ENCODE results near the gene SOX5. TPM values are rescaled to one million over a fixed set of nuclear protein-coding genes. Genes with fewer than 3 reads are reported as not detected.

SOX5 gene
- total RNA-seq, 1 donor from 2014 or later, result 21.1 TPM

DNA sequence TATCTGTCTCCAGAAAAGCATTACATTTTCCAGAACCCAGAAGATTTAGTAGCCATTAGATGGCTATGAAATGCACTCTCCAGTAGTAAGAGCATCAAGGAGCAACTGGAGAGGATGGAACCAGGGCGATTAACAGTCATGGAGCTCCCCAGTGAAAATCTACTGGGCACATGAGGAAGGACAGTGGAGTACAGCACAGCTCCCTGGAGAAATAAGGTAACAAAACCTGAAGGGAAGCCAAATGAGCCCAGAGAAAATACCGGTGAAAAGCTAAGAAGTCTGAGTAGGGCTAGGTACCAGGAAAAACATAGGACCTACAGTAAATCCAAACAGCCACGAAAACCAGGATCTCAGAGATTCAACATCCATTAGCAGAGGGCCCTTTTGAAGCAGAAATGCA, 21.6 kb downstream of the SOX5 start:
- H3K27me3 ChIP-seq, result no peaks in the 10 kb centered on the region
- DNase-seq (ENCODE audit: extremely low spot score in 2 of 2), result no peak
- intact Hi-C loops (cut with DNase I), result no loop called here
- no peaks in the 10 kb centered on the region for H3K36me3 ChIP-seq
- no peak for TF ChIP-seq POLR2AphosphoS5 (IDR thresholded peaks at IDR 0.05; ENCODE audit: insufficient read depth in 1 of 2, low read depth in 1 of 2)
- TF ChIP-seq POLR2A (IDR thresholded peaks at IDR 0.05), result no peak
- TF ChIP-seq, protein P1, sequence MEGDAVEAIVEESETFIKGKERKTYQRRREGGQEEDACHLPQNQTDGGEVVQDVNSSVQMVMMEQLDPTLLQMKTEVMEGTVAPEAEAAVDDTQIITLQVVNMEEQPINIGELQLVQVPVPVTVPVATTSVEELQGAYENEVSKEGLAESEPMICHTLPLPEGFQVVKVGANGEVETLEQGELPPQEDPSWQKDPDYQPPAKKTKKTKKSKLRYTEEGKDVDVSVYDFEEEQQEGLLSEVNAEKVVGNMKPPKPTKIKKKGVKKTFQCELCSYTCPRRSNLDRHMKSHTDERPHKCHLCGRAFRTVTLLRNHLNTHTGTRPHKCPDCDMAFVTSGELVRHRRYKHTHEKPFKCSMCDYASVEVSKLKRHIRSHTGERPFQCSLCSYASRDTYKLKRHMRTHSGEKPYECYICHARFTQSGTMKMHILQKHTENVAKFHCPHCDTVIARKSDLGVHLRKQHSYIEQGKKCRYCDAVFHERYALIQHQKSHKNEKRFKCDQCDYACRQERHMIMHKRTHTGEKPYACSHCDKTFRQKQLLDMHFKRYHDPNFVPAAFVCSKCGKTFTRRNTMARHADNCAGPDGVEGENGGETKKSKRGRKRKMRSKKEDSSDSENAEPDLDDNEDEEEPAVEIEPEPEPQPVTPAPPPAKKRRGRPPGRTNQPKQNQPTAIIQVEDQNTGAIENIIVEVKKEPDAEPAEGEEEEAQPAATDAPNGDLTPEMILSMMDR (IDR thresholded peaks at IDR 0.05), result no peak
- H3K4me3 ChIP-seq, result no peak overlapping the region
- no peaks in the 10 kb centered on the region for H3K4me1 ChIP-seq
- no peaks in the 10 kb centered on the region for H3K9me3 ChIP-seq
- no peak overlapping the region for H3K27ac ChIP-seq

DNA sequence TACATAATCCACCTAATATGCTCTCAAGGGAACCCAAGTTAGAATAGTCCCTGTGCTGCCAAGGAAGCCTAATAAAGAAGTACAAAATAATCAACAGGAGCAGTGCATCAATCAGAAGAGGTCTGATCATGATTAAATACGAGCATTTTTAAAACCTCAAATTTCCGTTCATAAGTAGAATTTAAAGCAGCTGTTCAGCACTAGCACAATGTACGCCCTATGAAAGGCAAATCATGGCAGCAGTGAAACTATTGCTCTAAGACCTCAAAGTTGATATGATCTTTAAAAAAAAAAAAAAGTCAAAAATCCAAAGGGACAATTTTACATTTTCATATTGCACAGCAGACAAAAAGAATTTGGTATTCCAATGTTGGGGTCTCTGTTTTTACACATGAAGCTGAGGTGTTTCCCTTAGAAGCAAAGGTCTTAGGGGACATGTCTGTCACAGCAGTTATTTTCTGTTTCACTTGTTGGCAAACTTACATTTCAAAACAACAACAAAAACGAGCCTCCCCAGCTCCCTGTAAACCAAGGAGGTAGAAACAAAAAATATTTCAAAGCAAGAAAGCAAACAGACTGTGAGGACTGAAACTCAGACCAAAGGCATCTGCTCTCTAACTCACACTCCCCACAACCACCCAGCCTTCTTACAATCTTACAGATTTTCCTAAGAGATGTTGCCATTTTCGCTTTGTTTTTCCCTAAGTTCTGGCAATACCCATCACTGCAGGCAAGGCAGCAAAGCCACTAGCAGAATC, 28.2 kb downstream of the SOX5 start:
- H3K27me3 ChIP-seq, result no peaks in the 10 kb centered on the region
- H3K36me3 ChIP-seq, result no peaks in the 10 kb centered on the region
- no peak for DNase-seq (ENCODE audit: extremely low spot score in 2 of 2)
- no peaks in the 10 kb centered on the region for H3K4me1 ChIP-seq
- intact Hi-C loops (cut with DNase I), result no loop called here
- H3K27ac ChIP-seq, result no peak overlapping the region
- TF ChIP-seq, protein P1 (IDR thresholded peaks at IDR 0.05), result no peak
- TF ChIP-seq POLR2A (IDR thresholded peaks at IDR 0.05), result no peak
- TF ChIP-seq POLR2AphosphoS5 (IDR thresholded peaks at IDR 0.05; ENCODE audit: insufficient read depth in 1 of 2, low read depth in 1 of 2), result no peak
- no peaks in the 10 kb centered on the region for H3K9me3 ChIP-seq
- H3K4me3 ChIP-seq, result no peak overlapping the region

DNA sequence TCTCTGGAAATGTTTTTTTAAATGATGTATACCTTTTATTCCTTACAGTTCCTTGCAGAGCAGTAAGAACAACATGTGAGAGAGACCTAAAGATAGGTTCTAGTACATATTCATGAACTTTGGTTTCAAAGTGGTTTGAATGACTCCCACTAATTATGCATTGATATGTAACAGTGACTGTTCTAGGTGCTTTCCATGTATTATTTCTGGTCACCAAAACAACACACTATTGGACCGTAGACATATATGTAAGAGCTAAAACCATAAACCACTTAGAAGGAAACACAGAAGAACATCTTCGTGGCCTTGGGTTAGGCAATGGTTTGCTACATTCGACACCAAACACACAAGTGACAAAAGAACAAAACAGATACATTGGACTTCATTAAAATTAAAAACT, 37.9 kb downstream of the SOX5 start:
- DNase-seq (ENCODE audit: extremely low spot score in 2 of 2), result no peak
- Histone ChIP-seq H3K4me1 (no peaks in the 10 kb centered on the region), H3K4me3 (no peak overlapping the region), H3K27ac (no peak overlapping the region), H3K9me3 (no peaks in the 10 kb centered on the region), H3K36me3 (no peaks in the 10 kb centered on the region), H3K27me3 (no peaks in the 10 kb centered on the region)
- intact Hi-C loops (cut with DNase I), result no loop called here
- TF ChIP-seq, protein P1 (IDR thresholded peaks at IDR 0.05), result no peak
- no peak for TF ChIP-seq POLR2A (IDR thresholded peaks at IDR 0.05)
- TF ChIP-seq POLR2AphosphoS5 (IDR thresholded peaks at IDR 0.05; ENCODE audit: insufficient read depth in 1 of 2, low read depth in 1 of 2), result no peak

DNA sequence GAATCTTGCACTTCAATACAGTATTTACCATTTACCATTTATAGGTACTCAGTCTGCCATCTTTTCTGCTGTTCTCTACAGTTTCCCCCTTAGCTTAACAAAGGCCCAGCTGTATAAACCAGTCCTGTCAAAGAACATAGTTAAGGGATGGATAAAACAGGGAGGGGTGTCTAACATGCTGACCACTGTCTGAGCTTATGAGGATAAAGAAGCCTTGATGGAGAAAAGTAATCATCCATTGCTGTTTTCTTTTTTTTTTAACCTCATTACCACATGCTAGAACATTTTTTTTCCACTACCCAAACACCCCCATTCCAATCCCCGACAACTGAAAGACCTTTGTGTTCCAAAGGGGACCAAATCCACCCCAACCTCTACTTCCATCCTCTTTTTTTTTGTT, 39.9 kb downstream of the SOX5 start:
- intact Hi-C loops (cut with DNase I), result no loop called here

DNA sequence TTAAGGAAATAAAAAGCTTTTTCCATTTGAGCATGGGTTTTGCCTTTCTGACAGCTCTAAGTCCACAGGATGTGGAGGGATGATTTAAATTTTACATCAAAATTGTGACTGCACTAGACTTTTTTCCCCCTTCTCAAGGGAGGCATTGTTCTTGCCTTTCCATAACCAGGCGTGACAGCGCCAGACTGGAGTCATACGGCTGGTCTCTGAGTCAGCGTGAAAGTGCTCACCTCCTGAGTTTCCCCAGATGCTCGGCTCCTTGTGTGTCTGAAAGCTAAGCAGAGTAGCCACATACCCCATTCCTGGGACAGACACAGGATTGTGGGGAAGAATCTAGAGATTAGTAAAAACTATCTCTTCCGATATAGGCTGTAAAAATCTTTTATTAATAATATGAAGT, 43.1 kb downstream of the SOX5 start:
- intact Hi-C loops (cut with DNase I), result no loop called here
- no peak for TF ChIP-seq POLR2A (IDR thresholded peaks at IDR 0.05)
- TF ChIP-seq POLR2AphosphoS5 (IDR thresholded peaks at IDR 0.05; ENCODE audit: insufficient read depth in 1 of 2, low read depth in 1 of 2), result no peak
- TF ChIP-seq, protein P1 (IDR thresholded peaks at IDR 0.05), result no peak

More for the DNA sequence above, 39.9 kb downstream of the SOX5 start:
- Histone ChIP-seq H3K4me3 (no peak overlapping the region), H3K9me3 (no peaks in the 10 kb centered on the region), H3K27ac (no peak overlapping the region), H3K36me3 (no peaks in the 10 kb centered on the region), H3K4me1 (no peaks in the 10 kb centered on the region), H3K27me3 (no peaks in the 10 kb centered on the region)
- no peak for TF ChIP-seq POLR2AphosphoS5 (IDR thresholded peaks at IDR 0.05; ENCODE audit: insufficient read depth in 1 of 2, low read depth in 1 of 2)
- TF ChIP-seq, protein P1 (IDR thresholded peaks at IDR 0.05), result no peak
- no peak for TF ChIP-seq POLR2A (IDR thresholded peaks at IDR 0.05)
- DNase-seq (ENCODE audit: extremely low spot score in 2 of 2), result no peak

More for the DNA sequence above, 43.1 kb downstream of the SOX5 start:
- Histone ChIP-seq H3K9me3 (no peaks in the 10 kb centered on the region), H3K36me3 (no peaks in the 10 kb centered on the region), H3K27ac (no peak overlapping the region), H3K27me3 (no peaks in the 10 kb centered on the region), H3K4me3 (no peak overlapping the region), H3K4me1 (no peaks in the 10 kb centered on the region)
- DNase-seq (ENCODE audit: extremely low spot score in 2 of 2), result no peak

Data from vagina (tissue), 2 donors.